A673 (cell line): ENCODE data around the gene PACS2. TPM values are rescaled to one million over a fixed set of nuclear protein-coding genes. Genes with fewer than 3 reads are reported as not detected.

ENCODE experiments used
- BruUV-seq: library from RNA; stranded (reverse); fragments of 400-500 nt; replicated peaks from 2 replicates; lab custom pipeline; 2021; lab: Mats Ljungman, UMichigan
- CTCF ChIA-PET: fragments of 300-600 bp; sonication (Branson Sonifier 250); formaldehyde crosslinking; loops from one replicate; lab custom pipeline; 2022; ENCODE audit warnings: antibody characterized with exemption; lab: Charles Lee
- POLR2A ChIA-PET: fragments of 300-600 bp; sonication (Branson Sonifier 250); formaldehyde crosslinking; loops from one replicate; lab custom pipeline; 2022; ENCODE audit warnings: antibody characterized with exemption; ENCODE audit not compliant: low non-redundant PET; lab: Charles Lee
- DNase-seq: peaks from one replicate; pipeline ENCODE4 v3.0.0-alpha.2; 2015; ENCODE audit warnings: low spot score
- H3K27ac ChIP-seq: fragments of 200-600 bp; sonication (generic); 2 replicates; pipeline ENCODE4 v1.5.1; 2016; ENCODE audit warnings: mixed run types, low read depth, mild to moderate bottlenecking, mixed read lengths, antibody characterized with exemption, low read length; ENCODE audit not compliant: poor library complexity, severe bottlenecking
- H3K27me3 ChIP-seq: fragments of 200-600 bp; sonication (generic); replicated peaks from 2 replicates; pipeline ENCODE4 v1.6.1; 2017; ENCODE audit warnings: mixed run types, low read depth, mild to moderate bottlenecking, mixed read lengths, antibody characterized with exemption, low read length; ENCODE audit not compliant: insufficient read depth, poor library complexity
- H3K36me3 ChIP-seq: fragments of 200-600 bp; sonication (generic); 2 replicates; pipeline ENCODE4 v1.6.1; 2016; ENCODE audit warnings: mixed run types, mild to moderate bottlenecking, mixed read lengths, antibody characterized with exemption, low read length; ENCODE audit not compliant: insufficient read depth, poor library complexity, severe bottlenecking
- H3K4me1 ChIP-seq: fragments of 200-600 bp; sonication (generic); 2 replicates; pipeline ENCODE4 v1.6.1; 2017; ENCODE audit warnings: mixed run types, mild to moderate bottlenecking, mixed read lengths, antibody characterized with exemption, low read length; ENCODE audit not compliant: insufficient read depth, poor library complexity, severe bottlenecking
- H3K4me3 ChIP-seq: fragments of 200-600 bp; sonication (generic); 2 replicates; pipeline ENCODE4 v1.5.1; 2016; ENCODE audit warnings: low read depth, mixed run types, mild to moderate bottlenecking, mixed read lengths, low read length; ENCODE audit not compliant: poor library complexity, severe bottlenecking
- H3K9me3 ChIP-seq: fragments of 200-600 bp; sonication (generic); 2 replicates; pipeline ENCODE4 v1.6.1; 2016; ENCODE audit warnings: mixed run types, low read depth, mild to moderate bottlenecking, mixed read lengths, antibody characterized with exemption, low read length; ENCODE audit not compliant: poor library complexity, severe bottlenecking
- EZH2 ChIP-seq: fragments of 200-600 bp; sonication (generic); IDR thresholded peaks from 2 replicates; pipeline ENCODE4 v1.6.1; 2017; ENCODE audit warnings: borderline replicate concordance, low read depth, mild to moderate bottlenecking, mixed read lengths, antibody characterized with exemption, low read length; ENCODE audit not compliant: poor library complexity, severe bottlenecking
- intact Hi-C: fragments of 100-400 bp; cut with micrococcal nuclease; formaldehyde crosslinking; loops from one replicate; pipeline ENCODE4 v1.10.0; 2022; ENCODE audit not compliant: unreplicated experiment
- total RNA-seq: library from RNA; stranded (reverse); gene quantifications from 2 replicates; pipeline ENCODE4 v1.2.3, GENCODE V29; 2021
- TF ChIP-seq, protein P1 (sequence below): fragments of 300-800, 200-600 bp; sonication (generic); conservative IDR thresholded peaks from 2 replicates; pipeline ENCODE4 v1.5.1; 2017; ENCODE audit warnings: low read depth, mild to moderate bottlenecking, antibody characterized with exemption, low read length, moderate library complexity, mixed read lengths

PACS2 gene
- total RNA-seq, 1 experiment from 2014 or later, result 52.5 TPM

DNA sequence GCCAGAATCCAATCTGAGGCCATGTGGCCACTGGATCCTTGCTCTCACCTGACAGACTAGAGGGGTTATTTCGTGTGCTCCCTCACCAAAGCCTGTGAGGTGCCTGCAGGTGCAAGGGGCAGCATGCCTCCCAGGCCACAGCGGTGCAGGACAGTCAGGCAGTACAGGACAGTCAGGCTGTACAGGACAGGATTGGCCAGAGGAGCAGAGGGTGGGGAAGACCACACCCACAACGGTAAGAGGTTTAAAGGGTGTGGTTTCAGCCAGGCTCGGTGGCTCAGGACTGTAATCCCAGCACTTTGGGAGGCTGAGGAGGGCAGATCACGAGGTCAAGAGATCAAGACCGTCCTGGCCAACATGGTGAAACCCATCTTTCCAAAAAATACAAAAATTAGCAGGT lies 10.6 kb upstream of the PACS2 start:
- no peak for TF ChIP-seq EZH2
- TF ChIP-seq, protein P1, sequence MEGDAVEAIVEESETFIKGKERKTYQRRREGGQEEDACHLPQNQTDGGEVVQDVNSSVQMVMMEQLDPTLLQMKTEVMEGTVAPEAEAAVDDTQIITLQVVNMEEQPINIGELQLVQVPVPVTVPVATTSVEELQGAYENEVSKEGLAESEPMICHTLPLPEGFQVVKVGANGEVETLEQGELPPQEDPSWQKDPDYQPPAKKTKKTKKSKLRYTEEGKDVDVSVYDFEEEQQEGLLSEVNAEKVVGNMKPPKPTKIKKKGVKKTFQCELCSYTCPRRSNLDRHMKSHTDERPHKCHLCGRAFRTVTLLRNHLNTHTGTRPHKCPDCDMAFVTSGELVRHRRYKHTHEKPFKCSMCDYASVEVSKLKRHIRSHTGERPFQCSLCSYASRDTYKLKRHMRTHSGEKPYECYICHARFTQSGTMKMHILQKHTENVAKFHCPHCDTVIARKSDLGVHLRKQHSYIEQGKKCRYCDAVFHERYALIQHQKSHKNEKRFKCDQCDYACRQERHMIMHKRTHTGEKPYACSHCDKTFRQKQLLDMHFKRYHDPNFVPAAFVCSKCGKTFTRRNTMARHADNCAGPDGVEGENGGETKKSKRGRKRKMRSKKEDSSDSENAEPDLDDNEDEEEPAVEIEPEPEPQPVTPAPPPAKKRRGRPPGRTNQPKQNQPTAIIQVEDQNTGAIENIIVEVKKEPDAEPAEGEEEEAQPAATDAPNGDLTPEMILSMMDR, result no peak
- POLR2A ChIA-PET, result no interaction called here
- no peak for DNase-seq
- H3K27ac ChIP-seq, result no peak overlapping the region
- no peaks in the 10 kb centered on the region for H3K9me3 ChIP-seq
- H3K36me3 ChIP-seq, result no peaks in the 10 kb centered on the region
- no peaks in the 10 kb centered on the region for H3K4me1 ChIP-seq
- CTCF ChIA-PET, result no interaction called here
- H3K4me3 ChIP-seq, result no peak overlapping the region
- intact Hi-C loops, result no loop called here
- no peaks in the 10 kb centered on the region for H3K27me3 ChIP-seq
- BruUV-seq, result no TSS peak

DNA sequence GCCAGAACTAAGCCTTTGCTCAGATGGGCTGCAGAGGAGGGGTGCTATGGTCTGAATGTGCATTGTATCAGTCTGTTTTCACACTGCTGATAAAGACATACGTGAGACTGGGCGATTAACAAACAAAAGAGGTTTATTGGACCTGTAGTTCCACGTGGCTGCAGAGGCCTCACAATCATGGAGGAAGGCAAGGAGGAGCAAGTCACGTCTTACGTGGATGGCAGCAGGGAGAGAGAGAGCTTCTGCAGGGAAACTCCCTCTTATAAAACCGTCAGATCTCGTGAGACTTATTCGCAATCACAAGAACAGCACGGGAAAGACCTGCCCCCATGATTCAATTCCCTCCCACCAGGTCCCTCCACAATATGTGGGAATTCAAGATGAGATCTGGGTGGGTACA lies 10.0 kb upstream of the PACS2 start:
- no peak overlapping the region for H3K27ac ChIP-seq
- no TSS peak for BruUV-seq
- intact Hi-C loops, result no loop called here
- no peaks in the 10 kb centered on the region for H3K36me3 ChIP-seq
- ChIA-PET POLR2A (no interaction called here), CTCF (no interaction called here)
- no peaks in the 10 kb centered on the region for H3K27me3 ChIP-seq
- TF ChIP-seq, protein P1, result no peak
- no peak for TF ChIP-seq EZH2
- H3K9me3 ChIP-seq, result no peaks in the 10 kb centered on the region
- no peak for DNase-seq
- H3K4me1 ChIP-seq, result no peaks in the 10 kb centered on the region
- no peak overlapping the region for H3K4me3 ChIP-seq

DNA sequence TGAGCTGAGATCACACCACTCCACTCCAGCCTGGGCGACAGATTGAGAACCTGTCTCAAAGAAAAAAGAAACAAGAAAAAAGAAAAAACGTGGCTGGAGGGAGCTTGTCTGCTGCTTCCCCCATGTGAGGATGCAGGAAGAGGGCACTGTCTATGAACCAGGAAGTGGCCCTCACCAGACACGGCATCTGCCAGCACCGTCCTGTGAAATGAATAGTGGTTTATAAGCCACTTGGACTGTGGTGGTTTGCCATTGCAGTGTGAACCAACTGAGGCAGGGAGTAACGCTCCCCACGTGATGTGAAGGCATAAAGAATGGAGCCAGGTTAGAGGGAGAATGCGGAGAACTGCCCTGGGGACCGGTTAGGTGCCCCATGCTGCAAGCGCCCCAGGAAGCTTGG lies 9.2 kb upstream of the PACS2 start:
- no peak for DNase-seq
- ChIA-PET CTCF (no interaction called here), POLR2A (no interaction called here)
- H3K27ac ChIP-seq, result no peak overlapping the region
- H3K27me3 ChIP-seq, result no peaks in the 10 kb centered on the region
- TF ChIP-seq, protein P1, result no peak
- TF ChIP-seq EZH2, result no peak
- H3K4me1 ChIP-seq, result no peaks in the 10 kb centered on the region
- intact Hi-C loops, result no loop called here
- BruUV-seq, result no TSS peak
- no peak overlapping the region for H3K4me3 ChIP-seq
- no peaks in the 10 kb centered on the region for H3K36me3 ChIP-seq
- no peaks in the 10 kb centered on the region for H3K9me3 ChIP-seq
